ENCODE results near the gene AMN1. TPM values are rescaled to one million over a fixed set of nuclear protein-coding genes. Genes with fewer than 3 reads are reported as not detected.
"Not testable (repeated sequence)": the region's sequence is repeated elsewhere in the genome, so short reads cannot be mapped to it uniquely, and the experiment has no call there.

Gene AMN1
- total RNA-seq, 1 donor from 2014 or later, result 12.1 TPM

- not testable (repeated sequence) for DNase-seq (ENCODE audit: low read depth)
Measured at GRCh38 chr12:31733549-31734432, 5.0 kb upstream of the AMN1 start.

DNA sequence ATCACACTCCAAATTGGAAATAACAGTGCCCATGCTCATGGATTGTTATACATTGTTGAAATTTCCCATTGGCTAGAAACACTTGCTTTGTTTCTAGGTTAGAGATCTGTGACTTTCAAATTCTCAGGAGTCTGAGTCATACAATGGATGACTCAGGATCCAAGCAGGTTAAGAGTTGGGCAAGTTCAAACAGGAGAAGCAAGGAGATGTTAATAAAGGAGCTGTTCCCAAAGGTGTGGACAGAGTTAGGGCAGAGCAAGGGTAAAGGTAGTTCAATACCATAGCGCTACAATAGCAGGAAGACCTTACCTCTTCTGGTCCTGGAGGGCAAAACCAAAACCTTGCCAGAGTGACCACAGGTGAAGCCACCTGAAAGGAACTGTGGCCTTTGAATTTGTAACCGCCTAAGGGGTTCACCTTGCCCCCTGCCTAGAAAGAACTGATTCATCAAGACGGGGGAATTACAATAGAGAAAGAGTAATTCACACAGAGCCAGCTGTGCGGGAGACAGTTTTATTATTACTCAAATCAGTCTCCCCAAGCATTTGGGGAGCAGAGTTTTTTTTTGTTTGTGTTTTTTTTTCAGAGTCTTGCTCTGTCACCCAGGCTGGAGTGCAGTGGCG, 4.2 kb upstream of the AMN1 start:
- DNase-seq (ENCODE audit: low read depth), result peak; percentile 98

DNA sequence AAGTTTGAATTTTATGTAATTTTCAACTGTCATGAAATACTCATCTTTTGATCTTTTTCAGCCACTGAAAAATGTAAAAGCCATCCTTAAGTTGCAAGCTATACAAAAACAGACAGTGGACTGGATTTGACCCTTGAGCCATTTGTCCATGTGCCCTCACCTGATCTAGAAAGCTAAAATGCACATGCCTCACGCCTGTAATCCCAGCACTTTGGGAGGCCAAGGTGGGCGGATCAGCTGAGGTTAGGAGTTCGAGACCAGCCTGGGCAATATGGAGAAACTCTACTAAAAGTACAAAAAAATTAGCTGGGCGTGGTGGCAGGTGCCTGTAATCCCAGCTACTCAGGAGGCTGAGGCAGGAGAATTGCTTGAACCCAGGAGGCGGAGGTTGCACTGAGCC, 2.4 kb upstream of the AMN1 start:
- DNase-seq (ENCODE audit: low read depth), result not testable (repeated sequence)

- no peak for DNase-seq (ENCODE audit: low read depth)
Measured at GRCh38 chr12:31729705-31730104, 884 bp upstream of the AMN1 start.

- no peak for DNase-seq (ENCODE audit: low read depth)
Measured at GRCh38 chr12:31728289-31728916, 418 bp downstream of the AMN1 start.

DNA sequence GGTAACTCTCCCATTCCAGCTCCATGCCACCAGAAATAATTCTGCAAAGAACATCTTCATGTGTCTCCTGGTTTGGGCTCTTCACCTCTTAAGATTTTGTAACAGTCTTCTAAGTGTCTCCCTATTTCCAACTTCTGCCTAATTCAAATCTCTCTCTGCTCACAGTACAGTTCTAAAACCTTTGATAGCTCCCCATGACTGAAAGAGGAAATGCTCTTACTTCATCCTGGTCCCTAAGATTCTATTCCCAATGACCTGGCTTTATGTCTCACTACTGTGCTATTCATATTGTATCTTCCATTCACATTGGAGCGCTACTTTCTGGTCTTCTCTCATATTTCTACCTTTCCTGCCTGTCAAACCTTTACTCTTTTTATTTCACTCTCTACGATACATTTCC, 1.6 kb downstream of the AMN1 start:
- no peak for DNase-seq (ENCODE audit: low read depth)

DNA sequence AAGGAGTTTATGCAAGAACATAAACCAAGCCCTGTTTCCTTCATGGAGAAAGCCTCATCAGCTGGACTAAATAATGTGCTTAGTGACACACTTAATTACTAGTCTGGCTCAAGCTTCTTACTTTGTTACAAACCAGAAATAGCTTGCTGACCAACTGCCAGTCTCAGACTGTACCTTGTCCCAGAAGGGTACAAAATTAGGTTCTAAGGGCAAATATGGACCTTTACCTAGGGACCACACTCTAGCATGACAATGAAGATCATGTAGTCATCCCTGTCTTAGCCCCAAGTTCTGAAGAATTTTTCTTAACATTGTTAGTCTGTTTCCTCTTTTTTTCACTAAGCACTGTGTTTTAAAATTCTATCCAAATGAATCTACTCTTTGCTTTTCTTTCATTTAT, 2.2 kb downstream of the AMN1 start:
- DNase-seq (ENCODE audit: low read depth), result no peak

GRCh38 chr12:31724557-31724956, 4.3 kb downstream of the AMN1 start:
- no peak for DNase-seq (ENCODE audit: low read depth)

GRCh38 chr12:31722580-31722979, 6.2 kb downstream of the AMN1 start:
- DNase-seq (ENCODE audit: low read depth), result no peak

DNA sequence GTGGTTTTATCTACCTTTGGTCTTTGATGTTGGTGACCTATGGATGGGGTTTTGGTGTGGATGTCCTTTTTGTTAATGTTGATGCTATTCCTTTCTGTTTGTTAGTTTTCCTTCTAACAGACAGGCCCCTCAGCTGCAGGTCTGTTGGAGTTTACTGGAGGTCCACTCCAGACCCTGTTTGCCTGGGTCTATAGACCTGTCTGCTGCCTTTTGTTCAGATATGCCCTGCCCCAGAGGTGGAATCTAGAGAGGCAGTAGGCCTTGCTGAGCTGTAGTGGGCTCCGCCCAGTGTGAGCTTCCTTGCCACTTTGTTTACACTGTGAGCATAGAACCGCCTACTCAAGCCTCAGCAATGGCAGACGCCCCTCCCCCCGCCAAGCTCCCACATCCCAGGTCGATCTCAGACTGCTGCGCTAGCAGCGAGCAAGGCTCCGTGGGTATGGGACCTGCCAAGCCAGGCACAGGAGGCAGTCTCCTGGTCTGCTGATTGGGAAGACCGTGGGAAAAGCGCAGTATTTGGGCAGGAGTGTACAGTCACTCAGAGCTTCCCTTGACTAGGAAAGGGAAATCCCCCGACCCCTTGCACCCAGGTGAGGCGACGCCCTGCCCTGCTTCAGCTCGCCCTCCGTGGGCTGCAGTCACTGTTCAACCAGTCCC, 10.2 kb downstream of the AMN1 start:
- not testable (repeated sequence) for DNase-seq (ENCODE audit: low read depth)

- DNase-seq (ENCODE audit: low read depth), result not testable (repeated sequence)
Measured at GRCh38 chr12:31716998-31717397, 11.8 kb downstream of the AMN1 start.

DNA sequence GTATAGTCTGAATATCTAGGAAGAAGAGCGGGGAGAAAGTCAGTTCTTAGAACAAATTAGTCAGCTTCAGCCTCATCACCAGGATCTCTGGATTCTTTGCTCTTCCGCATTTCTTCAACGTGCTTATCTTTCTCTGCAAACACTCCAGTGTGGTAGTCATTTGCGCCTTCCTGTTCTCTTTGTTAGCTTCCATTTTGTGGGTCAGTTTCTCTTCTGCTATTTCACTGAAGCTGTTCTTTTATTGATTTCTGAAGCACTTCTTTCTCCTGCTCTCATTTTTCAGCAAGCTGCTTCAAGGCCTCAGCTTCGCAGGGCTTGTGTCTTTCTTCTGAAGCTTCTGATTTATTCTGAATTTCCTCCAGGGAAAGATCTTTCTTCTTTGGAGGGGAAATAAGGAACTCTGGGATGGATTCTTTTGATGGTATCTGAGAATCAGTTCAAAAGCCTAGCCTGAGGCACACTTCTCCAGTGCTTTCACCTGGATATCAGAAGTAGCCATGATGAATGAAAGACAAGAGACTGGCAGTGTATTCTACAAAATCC, 13.5 kb downstream of the AMN1 start:
- no peak for DNase-seq (ENCODE audit: low read depth)

DNA sequence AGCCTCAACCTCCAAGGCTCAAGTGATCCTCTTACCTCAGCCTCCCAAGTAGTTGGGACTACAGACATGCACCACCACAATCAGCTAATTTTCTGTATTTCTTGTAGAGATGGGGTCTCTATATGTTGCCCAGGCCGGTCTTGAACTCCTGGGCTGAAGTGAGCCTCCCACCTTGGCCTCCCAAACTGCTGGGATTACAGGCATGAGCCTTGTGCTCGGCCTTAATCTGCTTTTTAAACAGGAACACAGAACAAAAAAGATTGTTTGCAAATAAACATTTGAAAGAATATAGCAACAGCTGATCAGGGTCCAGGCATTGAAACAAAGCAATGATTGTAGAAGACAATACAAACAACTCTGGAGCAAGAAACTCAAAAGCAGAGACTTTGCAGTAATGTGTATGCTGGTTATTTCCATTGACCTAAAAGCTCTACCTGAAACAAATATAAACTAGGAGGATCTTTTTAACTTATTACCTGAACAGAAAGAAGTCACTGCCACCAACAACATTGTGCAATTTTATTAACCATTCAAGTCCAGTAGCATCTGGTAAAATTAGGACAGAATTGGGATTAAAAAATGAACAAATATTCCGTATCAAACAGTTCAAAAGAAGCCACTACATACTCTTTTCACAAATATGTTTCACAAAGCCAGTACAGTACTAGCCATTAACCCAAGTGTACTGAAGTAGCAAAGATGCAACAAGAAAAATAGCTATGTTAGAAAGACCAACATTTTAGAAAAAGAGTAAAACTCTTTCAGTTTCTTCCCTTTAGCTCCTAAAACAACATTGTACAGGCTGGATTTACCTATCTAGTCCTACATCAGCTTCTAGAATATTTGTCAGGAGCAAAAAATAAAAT, 14.2 kb downstream of the AMN1 start:
- DNase-seq (ENCODE audit: low read depth), result no peak

- no peak for DNase-seq (ENCODE audit: low read depth)
Measured at GRCh38 chr12:31712877-31713276, 15.9 kb downstream of the AMN1 start.

DNA sequence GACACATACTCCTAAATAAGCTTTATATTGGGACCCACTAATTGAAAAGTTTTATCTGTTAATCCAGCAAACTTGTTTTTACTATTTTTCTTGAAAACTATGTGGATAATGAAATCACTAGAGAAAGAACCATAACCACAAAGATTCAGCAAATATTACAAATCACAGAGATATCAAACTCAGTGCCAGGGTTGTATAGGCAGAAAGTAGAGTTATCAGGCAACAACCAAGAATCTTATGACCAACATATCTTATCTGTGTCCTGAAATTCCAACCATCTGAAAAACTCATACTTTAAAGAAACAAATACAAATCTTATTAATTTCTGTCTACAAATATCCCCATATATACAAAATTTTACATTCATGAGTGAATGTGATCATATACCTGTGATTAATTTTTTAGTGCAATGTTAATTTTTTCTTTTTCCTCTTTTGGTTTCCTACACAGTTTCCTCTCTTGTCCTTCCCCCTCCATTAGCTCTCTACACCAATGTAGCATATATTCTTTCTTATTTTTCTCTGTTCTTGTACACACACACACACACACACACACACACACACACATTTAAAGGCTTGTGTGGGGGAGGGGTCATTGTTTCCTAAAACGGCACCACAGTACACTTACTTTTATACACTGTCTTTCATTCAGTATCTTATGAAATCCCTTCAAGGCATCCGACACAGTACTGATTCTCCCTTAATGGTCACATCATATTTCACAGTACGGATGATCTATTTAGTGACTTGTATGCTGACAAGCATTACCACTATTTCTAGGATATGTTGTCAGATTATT, 18.6 kb downstream of the AMN1 start:
- DNase-seq (ENCODE audit: low read depth), result no peak

DNA sequence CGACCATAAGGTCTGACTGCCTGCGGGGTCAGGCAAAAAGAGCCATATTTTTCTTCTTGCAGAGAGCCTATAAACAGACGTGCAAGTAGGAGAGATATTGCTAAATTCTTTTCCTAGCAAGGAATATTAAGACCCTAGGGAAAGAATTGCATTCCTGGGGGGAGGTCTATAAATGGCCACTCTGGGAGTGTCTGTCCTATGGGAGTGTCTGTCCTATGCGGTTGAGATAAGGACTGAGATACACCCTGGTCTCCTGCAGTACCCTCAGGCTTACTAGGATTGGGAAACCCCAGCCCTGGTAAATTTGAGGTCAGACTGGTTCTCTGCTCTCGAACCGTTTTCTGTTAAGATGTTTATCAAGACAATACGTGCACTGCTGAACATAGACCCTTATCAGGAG, 20.7 kb downstream of the AMN1 start:
- not testable (repeated sequence) for DNase-seq (ENCODE audit: low read depth)

DNA sequence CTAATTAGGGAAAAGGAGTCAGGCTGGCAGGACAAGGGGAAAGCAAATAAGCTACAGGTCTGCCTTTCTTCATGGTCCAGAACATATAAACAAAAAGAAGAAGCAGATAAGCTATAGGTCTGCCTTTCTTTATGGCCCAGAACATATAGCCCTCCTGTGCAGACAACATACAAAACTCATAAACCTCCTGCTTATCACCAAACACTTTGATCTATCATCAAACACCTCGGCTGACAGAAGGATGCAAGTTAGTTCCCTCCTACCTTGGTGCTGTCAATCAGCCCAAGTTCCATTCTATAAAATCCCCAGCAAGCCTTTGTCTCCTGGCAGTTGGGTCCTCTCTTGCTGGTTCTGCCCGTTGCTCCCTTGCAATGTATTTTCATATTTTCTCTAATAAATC, 23.2 kb downstream of the AMN1 start:
- no peak for DNase-seq (ENCODE audit: low read depth)

DNA sequence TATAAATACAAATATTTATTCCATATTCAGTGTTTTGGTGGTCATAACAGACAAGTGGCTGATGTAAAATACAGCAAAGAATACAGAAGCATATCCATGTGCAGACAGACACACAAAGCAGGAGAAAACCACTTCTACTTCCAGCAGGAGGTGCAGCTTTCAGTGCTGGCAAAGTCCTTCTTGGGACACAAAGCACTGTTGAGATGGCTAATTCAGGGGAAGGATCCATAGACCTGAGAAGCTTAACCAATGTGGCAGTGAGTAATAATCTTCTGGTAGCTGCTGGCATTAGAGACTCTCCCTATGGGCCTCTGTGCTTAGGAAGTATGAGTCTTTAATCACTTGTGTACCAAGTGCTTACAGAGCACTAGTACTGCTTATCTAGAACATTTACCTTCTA, 26.8 kb downstream of the AMN1 start:
- DNase-seq (ENCODE audit: low read depth), result peak; percentile 40

- not testable (repeated sequence) for DNase-seq (ENCODE audit: low read depth)
Measured at GRCh38 chr12:31689921-31690320, 38.9 kb downstream of the AMN1 start.

DNA sequence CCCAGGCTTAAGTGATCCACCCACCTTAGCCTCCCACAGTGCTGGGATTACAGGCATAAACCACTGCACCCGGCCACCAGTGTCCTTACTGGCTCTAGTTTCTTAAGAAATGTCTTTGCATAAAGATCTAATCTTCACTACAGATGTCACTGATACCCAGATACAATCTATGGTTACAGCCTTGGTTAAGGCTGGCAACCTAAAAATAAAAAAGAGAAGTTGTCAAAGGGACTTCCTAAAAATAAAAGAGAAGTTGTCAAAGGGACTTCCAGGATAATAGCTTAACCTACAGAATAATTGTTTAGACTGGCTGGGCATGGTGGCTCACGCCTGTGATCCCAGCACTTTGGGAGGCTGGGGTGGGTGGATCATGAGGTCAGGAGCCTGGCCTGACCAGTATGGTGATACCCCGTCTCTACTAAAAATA, 41.7 kb downstream of the AMN1 start:
- no peak for DNase-seq (ENCODE audit: low read depth)
